Ishikawa (cell line): ENCODE data around the gene UBAC2.

Source experiments
- CEBPB ChIP-seq: IDR thresholded peaks from 2 replicates; pipeline ENCODE4 v1.6.1; 2012
- CREB1 ChIP-seq: IDR thresholded peaks from 2 replicates; pipeline ENCODE4 v1.6.1; 2012; ENCODE audit warnings: low read depth
- EGR1 ChIP-seq: IDR thresholded peaks from 2 replicates; pipeline ENCODE4 v1.6.1; 2012
- EP300 ChIP-seq: IDR thresholded peaks from 2 replicates; pipeline ENCODE4 v1.6.1; 2012; ENCODE audit warnings: borderline replicate concordance
- FOXM1 ChIP-seq: IDR thresholded peaks from 2 replicates; pipeline ENCODE4 v1.6.1; 2012; ENCODE audit warnings: low read depth, borderline replicate concordance
- MAX ChIP-seq: IDR thresholded peaks from 2 replicates; pipeline ENCODE4 v1.6.1; 2012
- NFIC ChIP-seq: IDR thresholded peaks from 2 replicates; pipeline ENCODE4 v1.6.1; 2012
- RAD21 ChIP-seq: IDR thresholded peaks from 2 replicates; pipeline ENCODE4 v1.6.1; 2012; ENCODE audit warnings: low read depth
- REST ChIP-seq: IDR thresholded peaks from 2 replicates; pipeline ENCODE4 v1.6.1; 2012; ENCODE audit warnings: low read depth, mild to moderate bottlenecking
- TAF1 ChIP-seq: IDR thresholded peaks from 2 replicates; pipeline ENCODE4 v1.6.1; 2012; ENCODE audit warnings: low read depth, mild to moderate bottlenecking
- TCF12 ChIP-seq: IDR thresholded peaks from 2 replicates; pipeline ENCODE4 v1.6.1; 2012; ENCODE audit warnings: low read depth
- TEAD4 ChIP-seq: IDR thresholded peaks from 2 replicates; pipeline ENCODE4 v1.6.1; 2012
- USF1 ChIP-seq: IDR thresholded peaks from 2 replicates; pipeline ENCODE4 v1.6.1; 2012
- YY1 ChIP-seq: IDR thresholded peaks from 2 replicates; pipeline ENCODE4 v1.6.1; 2012; ENCODE audit warnings: low read depth
- ZBTB7A ChIP-seq: IDR thresholded peaks from 2 replicates; pipeline ENCODE4 v1.6.1; 2012; ENCODE audit warnings: low read depth

The UBAC2 gene

GRCh38 chr13:99421271-99421670, 220.6 kb downstream of the UBAC2 start:
- TF ChIP-seq YY1 = no peak
- TF ChIP-seq MAX = no peak
- TF ChIP-seq FOXM1 = no peak
- no peak for TF ChIP-seq REST
- TF ChIP-seq CREB1 = no peak
- TF ChIP-seq EGR1 = no peak
- no peak for TF ChIP-seq EP300
- TF ChIP-seq TCF12 = no peak
- TF ChIP-seq CEBPB = no peak
- no peak for TF ChIP-seq RAD21
- no peak for TF ChIP-seq USF1
- no peak for TF ChIP-seq TAF1
- TF ChIP-seq TEAD4 = no peak
- no peak for TF ChIP-seq ZBTB7A
- no peak for TF ChIP-seq NFIC

- TF ChIP-seq TCF12 (no peak), NFIC (no peak), FOXM1 (no peak), EP300 (no peak), CEBPB (no peak), TAF1 (no peak), MAX (no peak), EGR1 (no peak), CREB1 (no peak), USF1 (no peak), ZBTB7A (no peak), REST (no peak), TEAD4 (no peak), YY1 (no peak), RAD21 (no peak)
Observed at GRCh38 chr13:99421758-99422585, 221.3 kb downstream of the UBAC2 start.

GRCh38 chr13:99422586-99423220, 222.0 kb downstream of the UBAC2 start:
- no peak for TF ChIP-seq USF1
- TF ChIP-seq MAX = no peak
- no peak for TF ChIP-seq NFIC
- no peak for TF ChIP-seq CEBPB
- TF ChIP-seq EP300 = no peak
- no peak for TF ChIP-seq YY1
- TF ChIP-seq CREB1 = no peak

GRCh38 chr13:99425485-99426341, 225.1 kb downstream of the UBAC2 start:
- TF ChIP-seq USF1 (no peak), REST (no peak), TCF12 (no peak), EP300 (no peak), RAD21 (no peak), YY1 (no peak), CREB1 (no peak), ZBTB7A (no peak)
